Muscle of back (tissue), 11 donors: ENCODE data around the gene FAM118A. TPM values are rescaled to one million over a fixed set of nuclear protein-coding genes. Genes with fewer than 3 reads are reported as not detected.
"Not testable (repeated sequence)": the region's sequence is repeated elsewhere in the genome, so short reads cannot be mapped to it uniquely, and the experiment has no call there.

Experiments
- DNase-seq, 3 donors: peaks; one replicate each; pipeline versions ENCODE4 v3.0.0 to v3.0.0-alpha.2; 2013
- polyA plus RNA-seq, 10 donors: library from polyadenylated mRNA; unstranded; fragments of 120-200 nt; gene quantifications; one replicate each; pipeline ENCODE4 v1.2.1, GENCODE V29; 2013; ENCODE audit not compliant: insufficient read length in 10 of 10

Gene FAM118A
- polyA plus RNA-seq, 10 donors, result 9.2 to 80.0 (median 18.7) TPM

DNA sequence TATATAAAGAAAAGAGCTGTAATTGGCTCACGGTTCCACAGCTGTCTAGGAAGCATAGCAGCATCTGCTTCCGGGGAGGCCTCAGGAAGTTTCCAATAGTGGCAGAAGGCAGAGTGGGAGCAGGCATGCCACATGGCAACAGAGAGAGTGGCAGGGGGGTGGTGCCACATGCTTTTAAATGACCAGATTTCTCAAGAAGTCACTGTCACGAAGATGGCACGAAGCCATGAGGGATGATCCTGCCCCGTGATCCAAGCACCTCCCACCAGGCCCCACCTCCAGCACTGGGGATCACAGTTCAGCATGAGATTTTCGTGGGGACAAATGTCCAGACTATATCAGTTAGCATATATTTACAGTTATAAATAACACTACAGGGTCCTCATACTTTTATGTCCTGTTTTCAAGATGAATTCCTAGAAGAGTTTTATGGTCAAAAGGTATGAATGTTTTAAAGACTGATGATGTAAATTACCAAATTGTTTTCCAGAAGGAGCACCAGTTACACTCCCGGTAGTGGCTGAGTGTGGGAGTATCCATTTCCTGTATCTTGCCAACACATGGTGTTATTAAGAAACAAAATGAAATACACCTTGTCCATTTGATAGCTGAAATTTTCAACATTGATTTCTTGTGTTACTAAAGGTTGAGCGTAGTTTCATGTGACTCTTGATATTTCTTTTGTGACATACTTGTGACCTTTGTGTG lies 19.2 kb downstream of the FAM118A start:
- no peak for DNase-seq

DNA sequence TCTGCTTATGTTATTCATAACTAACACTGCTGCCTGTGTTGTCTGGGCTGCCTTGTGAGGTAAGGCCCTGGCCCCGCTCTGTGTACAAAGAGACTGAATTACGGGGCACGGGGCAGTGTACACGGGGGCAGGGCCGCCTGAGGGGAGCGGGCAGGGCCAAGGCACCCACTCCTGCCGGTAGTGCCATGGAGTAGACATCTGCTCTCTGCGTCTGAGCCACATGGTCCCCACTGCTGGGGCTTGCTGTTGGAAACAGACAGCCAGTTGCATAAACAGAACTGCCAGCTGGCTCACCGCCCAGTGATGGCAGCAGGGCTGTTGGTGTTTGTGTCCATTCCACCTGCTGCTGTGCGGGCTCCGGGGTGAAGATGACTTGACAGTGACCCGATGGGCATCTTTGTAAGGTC lies 19.8 kb downstream of the FAM118A start:
- DNase-seq, result peak; percentile 69 to 75 (median 73)

DNA sequence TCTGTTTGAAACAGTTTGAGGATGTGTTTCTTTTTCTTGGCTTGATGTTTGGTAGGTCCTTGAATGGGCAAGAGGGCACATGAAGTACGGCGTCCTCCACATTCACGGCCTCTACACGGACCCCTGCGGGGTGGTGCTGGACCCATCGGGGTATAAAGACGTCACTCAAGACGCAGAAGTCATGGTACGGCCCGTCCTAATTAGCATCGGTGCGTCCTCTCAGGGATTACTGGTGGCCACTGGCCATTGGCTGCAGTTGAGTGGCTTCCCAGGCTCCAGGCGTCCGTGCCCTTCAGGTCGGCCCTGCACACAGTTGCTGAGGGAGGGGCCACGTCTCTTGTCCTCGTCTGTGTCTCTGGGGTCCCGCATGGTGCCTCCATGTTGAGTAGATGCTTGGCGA lies 20.8 kb downstream of the FAM118A start:
- no peak for DNase-seq

DNA sequence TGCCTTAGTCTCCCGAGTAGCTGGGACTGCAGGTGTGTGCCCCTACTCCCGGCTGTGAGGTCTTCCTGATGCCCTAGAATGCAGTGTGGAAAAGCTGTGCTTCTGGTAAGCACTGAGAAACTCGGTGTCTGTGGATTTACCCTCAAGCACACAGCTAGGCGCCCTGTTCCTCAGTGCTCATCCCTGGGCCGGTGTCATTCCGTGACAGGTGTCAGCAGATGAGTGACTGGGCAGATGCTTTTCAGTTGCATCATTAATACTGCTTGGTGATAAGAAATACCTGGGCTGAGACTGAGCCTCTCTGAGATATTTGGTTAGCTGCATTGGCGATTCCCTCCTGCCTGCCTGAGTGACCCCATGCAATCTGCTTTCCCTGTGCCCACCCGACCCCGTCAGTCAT lies 21.8 kb downstream of the FAM118A start:
- no peak for DNase-seq

DNA sequence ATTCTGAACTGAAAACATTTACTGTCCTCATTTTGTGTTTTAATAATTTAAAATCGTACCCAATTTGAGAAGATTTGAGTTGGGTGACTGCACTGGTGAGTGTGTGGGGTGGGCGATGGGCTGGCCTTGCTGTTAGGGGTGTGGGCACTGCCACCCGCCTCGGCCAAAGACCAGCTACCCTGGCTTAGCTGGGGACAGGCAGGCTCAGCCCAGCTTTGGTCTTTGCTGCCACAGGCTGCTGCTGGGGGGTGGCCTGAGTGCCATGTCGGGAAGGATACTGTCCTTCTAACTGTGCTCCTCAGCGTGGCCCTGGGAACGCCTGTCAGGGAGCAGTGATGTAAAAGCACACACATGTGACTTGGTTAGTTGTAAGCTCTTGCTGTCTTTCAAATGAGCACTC lies 22.3 kb downstream of the FAM118A start:
- no peak for DNase-seq

DNA sequence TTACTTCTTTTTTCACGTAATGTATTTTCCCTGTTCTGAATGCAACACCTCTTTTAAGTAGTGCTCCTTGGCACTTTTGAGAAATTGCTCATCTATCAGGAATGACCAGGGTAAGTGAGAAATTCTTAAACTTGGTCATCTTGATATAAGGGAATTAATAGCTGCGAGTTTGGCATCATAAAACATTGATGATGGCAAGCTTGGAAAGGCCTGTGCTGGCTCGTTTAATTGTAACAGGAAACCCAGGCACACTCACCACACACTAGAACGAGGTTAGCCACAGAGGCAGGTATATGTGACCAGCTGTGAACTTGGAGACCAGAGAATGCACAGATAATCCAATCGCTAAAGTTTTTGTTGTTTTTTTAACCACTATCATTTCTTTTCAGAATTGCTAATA lies 24.3 kb downstream of the FAM118A start:
- no peak for DNase-seq

DNA sequence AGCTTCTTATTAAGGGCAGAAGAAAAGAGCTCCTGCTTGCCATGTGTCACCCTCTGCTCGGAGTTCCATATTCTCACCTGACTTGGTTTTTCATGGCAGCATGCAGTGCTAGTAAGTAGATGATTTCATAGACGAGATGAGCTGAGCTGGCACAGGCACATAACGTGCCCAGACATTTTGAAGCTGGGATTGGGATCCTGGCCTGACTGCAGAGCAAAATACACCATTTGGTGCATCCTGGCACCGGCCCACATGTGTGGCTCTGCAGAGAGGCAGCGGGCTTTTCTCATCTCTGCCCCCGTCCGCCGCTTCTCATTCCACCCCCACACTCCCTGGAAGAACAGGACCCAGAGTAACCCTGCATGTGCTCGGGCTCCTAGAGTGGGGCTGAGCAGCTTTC lies 24.8 kb downstream of the FAM118A start:
- DNase-seq, result no peak

DNA sequence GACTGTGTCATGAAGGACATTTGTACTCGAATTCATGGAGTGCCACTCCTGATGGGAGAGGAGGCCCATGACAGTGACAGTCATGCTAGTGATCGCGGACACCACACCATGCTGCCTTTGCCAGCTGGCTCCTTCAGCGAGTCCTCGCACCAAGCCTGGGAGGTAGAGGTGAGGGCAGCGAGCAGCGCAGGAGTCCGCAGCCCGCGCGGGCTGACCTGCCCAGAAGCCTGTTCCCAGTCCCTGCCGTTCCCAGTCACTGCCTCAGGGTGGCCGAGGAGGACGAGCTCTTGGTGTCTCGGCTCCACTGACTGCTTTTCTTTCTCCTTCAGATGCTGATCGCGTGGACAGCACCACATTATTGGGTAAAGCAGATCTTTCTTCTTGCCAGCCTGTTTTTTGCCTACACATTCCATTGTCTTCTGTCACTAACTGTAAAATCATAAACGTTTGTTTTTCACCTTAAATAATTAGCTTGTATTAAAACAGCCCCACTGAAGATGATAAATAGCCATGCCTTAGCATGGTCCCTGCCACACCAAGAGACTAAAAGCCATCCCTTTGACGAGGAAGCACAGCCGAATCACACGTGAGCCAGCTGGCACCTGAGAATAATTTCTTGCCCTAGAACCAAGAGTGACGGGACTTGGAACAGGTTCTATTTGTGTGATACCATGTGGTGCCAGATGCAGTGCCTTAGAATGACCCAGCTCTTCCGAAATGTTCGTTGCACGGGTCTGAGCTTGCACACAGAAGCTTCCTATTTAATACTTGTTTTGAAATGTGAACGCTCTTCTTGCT lies 25.5 kb downstream of the FAM118A start:
- peak in 1 of 3 donors; percentile 20 for DNase-seq

DNA sequence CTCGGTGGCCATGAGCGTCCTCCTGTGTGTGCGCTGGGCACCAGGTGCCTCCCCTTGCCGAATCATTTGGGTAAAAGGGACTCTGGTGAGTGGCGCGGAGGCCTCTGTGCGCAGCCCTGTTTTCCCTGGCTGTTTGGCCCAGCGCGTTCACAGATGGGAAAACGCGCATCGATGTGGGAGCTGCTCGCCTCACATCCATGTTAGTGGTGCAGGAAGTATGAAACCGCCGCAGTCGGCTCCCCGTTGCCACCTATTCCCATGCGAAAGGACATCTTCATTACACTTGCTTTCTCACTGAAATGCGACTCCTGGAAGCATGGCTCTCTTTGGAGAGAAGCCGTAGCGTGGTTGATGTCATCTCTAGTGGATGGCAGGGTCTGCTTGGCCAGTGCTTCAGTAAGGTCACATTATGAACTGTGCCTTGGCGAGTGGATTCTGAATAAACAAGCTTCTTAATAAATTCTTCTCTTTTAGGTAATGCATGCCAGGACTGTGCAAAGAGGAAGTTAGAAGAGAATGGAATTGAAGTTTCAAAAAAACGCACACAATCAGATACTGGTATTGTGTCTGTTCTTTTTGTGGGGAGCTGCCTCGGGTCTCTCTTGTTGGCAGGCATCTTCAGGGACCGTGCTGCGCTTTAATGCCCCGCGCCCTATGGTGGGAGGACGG lies 26.3 kb downstream of the FAM118A start:
- DNase-seq, result no peak

DNA sequence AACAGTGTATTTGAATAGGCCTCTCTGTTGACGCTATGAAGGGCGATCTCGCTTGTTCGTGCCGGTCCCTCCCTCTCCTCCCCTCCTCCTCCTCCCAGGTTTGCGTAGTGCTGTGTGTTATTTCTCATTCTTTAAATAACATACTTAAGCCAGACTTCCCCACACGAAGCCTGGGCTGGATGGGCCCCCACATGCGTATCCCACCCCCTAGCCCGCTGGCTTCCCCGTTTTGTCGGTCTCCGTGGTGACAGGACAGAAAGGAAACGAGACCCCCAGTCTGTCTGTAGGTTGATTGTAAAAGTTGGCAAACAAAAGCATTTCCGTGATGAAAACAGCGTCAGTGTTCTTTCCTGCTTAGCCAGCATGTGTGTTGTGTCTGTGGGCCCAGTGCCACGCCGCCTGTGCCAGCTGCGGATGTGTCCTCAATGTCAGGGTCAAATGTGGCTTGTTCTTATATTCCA lies 27.3 kb downstream of the FAM118A start:
- DNase-seq, result peak; percentile 38 to 74 (median 40)

DNA sequence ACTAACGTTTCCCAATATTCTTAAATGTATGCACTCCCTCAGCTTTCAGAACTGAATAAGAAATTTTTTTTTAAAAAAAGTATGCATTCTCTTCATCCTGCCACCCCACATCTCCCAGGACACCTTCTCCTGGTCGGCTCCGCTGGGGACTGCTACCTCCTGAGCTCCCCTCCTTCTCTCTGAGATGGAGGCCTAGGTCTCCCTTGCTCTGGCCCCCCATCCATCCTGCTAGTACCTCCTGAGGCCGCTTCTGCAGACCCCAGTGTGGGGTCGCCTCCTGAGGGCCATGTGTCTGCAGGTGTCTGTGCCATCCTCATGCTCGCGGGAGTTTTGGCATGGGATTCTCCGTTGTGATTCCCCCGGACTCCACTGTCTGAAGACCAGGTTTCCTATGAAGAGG lies 27.8 kb downstream of the FAM118A start:
- DNase-seq, result no peak

DNA sequence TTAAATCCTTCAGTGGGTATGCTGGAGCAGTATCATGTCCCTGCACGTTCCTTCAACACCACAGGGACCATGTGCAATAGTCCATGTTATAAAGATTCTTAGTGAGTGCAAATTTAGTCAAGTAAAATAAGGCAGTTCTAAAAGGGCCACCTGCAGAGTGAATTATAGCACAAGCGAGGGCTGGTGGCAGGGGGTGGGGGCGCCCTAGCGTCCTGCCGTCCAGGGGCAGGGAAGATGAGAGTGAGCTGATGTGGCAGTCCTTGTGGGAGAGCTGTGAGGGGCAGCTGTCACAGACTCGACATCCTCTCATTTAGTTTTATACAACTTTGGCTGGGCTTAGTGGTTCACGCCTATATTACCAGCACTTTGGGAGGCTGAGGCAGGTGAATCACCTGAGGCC lies 29.1 kb downstream of the FAM118A start:
- DNase-seq, result no peak

DNA sequence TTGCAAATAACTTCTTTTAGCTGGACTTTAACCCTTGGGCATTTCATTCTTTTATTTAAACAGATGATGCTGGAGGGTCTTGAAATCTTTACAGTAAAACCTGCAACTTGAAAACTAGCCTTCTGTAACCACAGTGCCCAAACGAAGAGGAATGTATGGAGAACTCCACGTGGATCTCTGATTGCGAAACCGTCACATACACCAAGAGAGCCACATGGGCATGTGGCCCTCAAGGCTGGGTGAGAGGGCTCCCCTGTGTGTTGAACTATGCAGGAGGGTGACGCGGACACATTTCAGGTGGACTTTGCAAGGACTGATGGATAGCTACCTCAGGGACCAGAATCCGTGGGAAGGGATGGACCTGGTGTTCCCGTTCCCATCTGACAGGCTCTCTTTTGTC lies 30.6 kb downstream of the FAM118A start:
- DNase-seq, result no peak

DNA sequence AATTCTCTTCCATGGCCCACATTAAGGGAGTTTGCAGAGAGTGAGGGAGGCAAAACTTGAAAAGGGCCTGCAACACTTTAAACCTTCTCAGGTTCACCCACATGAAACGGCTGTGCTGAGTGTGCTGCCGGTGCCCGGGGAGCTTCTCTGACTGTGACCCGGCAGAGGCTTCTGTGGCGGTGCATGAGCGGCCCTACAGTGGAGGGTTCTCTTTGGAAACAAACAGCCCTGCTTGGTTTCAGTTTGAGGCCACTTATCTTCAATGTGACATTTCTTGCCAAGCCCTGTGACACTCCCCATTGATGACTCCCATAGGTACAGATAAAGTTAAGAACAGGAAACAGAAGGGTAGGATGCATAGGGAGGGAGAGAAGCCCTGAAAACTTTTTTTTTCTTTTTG lies 31.8 kb downstream of the FAM118A start:
- no peak for DNase-seq

DNA sequence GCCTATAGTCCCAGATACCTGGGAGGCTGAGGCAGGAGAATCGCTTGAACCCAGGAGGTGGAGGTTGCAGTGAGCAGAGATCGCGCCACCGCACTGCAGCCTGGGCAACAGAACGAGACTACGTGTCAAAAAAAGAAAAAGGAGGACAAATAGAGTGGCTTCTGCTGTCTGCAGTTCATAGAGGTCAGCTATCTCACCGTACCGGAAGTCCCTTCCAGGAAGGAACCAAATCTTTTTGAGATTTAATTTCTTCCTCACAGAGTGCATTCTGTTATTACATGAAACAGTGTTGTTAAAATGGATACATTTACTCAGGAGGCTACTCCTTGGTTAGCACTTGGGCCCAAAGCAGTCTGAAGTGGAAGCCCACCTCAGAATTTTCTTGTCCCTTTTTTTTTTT lies 33.4 kb downstream of the FAM118A start:
- DNase-seq, result no peak

DNA sequence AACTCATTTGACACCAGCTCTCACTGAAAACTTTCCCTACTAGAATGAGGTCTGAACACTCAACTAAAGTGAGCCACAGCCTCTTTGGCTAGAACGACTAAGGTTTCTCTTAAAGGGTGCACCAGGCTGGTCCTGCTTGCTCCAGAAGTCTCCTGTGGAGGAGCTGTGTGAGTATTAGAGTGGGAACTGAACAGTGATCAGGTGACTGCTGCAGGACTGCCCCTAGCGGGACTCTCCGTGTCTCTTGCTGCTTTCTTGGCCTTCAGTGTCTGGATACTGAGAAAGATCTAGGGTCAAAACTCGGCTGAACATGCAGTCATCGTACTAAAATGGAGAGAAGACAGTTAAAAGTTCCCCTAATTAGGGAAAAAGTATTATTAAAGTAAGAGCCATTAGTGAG lies 34.6 kb downstream of the FAM118A start:
- no peak for DNase-seq

DNA sequence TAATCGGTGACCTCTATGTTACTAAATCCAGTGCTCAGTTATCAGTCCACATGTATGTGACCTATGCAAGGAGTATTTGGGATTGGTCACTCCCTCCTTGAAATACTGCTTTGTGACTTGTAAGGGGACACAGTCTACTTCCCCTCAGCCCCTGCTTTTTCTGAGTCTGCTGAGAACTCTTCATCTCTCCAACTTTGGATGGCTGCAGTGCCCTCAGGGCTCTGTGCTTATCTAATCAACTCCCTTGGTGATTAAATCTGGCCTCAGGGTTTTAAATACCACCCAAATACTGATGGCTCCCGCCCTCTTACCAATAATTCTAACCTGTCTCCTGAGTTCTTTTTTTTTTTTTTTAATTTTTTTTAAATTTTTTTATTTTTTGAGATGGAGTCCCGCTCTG lies 40.2 kb downstream of the FAM118A start:
- no peak for DNase-seq

DNA sequence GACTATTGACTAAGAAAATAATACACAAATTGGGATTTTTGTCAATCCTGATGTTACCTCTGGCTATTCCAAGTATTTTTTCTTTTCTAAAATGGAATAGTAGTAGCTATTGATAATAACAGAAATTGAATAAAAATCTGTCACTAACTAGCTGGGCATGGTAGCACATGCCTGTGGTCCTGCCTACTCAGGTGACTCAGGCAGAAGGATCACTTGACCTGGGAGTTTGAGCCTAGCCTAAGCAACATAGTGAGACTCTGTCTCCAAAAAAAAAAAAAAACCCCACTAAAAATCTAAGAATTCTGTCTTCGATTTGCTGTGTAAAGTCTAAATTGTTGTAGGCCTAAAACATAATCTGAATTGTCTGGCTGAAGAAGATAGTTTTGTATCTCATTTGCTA lies 42.2 kb downstream of the FAM118A start:
- DNase-seq, result no peak

DNA sequence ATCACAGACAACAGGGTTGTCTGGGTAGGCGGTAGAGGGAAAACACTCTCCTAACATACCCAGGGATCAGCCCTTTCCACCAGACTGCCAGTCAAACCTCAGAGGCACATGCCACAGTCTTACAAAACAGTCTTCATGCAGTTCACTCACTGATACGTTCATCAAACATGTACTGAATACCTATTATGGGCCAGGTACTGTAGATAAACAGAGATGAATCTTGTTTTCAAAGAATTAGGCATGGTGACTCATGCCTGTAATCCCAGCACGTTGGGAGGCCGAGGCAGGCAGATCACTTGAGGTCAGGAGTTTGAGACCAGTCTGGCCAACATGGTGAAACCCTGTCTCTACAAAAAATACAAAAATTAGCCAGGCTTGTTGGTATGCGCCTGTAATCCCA lies 43.0 kb downstream of the FAM118A start:
- DNase-seq, result not testable (repeated sequence)

DNA sequence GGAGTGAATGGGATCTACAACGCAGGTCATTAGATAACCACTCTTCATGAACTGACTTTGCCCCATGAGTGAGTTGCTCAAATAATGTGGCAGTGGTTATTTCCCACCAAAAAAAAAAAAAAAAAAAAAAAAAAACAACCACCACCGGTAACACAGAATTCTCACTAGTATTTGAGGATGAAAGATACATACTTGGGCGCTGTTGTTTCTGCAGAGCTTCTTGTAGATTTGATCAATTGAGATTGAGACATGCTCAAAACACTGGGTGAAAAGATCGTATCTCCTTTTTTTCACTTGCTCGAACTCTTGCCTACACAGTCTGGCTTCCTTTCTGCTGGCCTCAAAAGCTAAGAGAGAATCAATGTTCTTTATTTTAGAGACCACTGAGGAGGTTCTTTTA lies 44.1 kb downstream of the FAM118A start:
- no peak for DNase-seq

DNA sequence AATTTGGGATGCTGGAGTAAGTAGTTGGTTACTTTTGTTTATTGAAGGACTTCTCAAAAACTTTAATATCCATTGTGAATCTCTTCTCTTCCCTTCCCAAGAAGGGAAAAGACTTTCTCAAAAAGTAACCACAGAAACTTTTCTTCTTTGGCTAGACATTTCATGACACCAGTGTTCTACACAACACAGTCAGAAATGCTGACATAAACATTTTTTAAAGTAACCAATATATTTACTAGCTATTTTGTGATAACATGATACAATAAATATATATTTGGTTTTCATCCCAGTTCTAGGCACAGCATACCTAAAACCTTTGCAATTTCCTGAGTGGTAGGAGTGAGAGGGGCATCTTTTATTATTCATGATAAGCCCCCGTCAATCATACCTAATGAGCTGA lies 47.8 kb downstream of the FAM118A start:
- no peak for DNase-seq

DNA sequence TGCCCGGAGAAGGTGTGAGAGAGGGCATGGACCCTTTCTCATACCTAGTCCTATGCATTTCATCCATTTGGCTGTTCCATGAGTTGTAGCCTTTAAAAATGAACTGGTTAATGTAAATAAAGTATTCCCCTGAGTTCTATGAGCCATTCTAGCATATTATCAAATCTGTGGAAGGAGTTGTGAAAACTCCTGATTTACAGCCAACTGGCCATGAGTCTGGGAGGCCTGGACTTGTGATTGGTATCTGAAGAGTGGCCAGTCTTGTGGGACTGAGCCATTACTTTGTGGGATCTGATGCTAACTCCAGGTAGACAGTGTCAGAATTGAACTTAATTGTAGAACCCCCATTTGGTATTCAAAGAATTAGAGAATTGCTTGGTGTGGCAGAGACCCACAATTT lies 48.4 kb downstream of the FAM118A start:
- DNase-seq, result no peak

DNA sequence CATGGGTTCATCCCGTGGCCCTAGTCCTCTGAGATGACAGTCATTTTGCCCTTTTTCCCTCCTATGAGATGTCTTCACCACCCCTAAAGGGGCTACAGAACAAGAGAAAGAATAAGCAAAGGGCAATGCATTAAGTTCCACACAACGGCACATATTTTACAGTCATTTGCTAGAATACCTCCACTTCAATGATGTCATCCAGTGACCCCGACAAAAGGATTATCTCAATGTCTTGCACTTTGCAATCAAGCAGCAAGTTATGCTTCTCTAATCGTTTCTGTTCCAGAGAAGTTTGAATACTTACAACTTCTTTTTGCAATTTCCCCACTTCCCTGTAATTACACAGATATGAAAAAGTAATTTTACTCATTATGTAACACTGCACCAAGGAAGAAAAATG lies 49.9 kb downstream of the FAM118A start:
- no peak for DNase-seq
